HEK293 (cell line): ENCODE measurements around the gene CBY1.

Experiments
- REST ChIP-seq: fragments of 450-650 bp; formaldehyde crosslinking; IDR thresholded peaks from 2 replicates; pipeline ENCODE4 v1.5.1; 2016; ENCODE audit warnings: missing biosample characterization, missing genetic modification characterization
- ZNF121 ChIP-seq: fragments of 450-650 bp; formaldehyde crosslinking; IDR thresholded peaks from 2 replicates; pipeline ENCODE4 v1.5.1; 2016; ENCODE audit warnings: missing biosample characterization, missing genetic modification characterization
- ZNF140 ChIP-seq: fragments of 450-650 bp; formaldehyde crosslinking; IDR thresholded peaks from 2 replicates; pipeline ENCODE4 v1.5.1; 2016; ENCODE audit warnings: missing biosample characterization, missing genetic modification characterization
- ZNF2 ChIP-seq: fragments of 450-650 bp; formaldehyde crosslinking; IDR thresholded peaks from 2 replicates; pipeline ENCODE4 v1.5.1; 2016; ENCODE audit warnings: missing biosample characterization, missing genetic modification characterization
- ZNF266 ChIP-seq: fragments of 450-650 bp; formaldehyde crosslinking; IDR thresholded peaks from 2 replicates; pipeline ENCODE4 v1.5.1; 2016; ENCODE audit warnings: missing biosample characterization, missing genetic modification characterization, low read depth
- TF ChIP-seq, protein P1 (sequence below): fragments of 450-650 bp; formaldehyde crosslinking; IDR thresholded peaks from 2 replicates; pipeline ENCODE4 v1.5.1; 2016; ENCODE audit warnings: missing biosample characterization, missing genetic modification characterization

DNA sequence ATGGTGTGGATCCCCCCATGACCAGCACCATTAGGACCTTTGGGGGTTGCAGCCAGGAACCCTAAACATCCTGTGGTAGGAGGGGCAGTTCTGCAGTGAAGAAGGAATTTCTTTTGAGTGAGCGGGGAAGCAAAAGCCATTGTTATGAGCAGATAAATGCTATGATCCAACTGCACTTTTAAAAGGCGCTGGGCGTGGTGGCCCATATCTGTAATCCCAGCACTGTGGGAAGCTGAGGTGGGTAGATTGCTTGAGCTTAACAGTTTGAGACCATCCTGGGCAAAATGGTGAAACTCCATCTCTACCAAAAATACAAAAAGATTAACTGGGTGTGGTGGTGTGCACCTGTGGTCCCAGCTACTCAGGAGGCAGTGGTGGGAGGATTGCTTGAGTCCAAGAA, 19.4 kb downstream of the CBY1 start:
- TF ChIP-seq REST (tag by site-specific recombination) (no peak), ZNF266 (tag by site-specific recombination) (no peak), ZNF140 (tag by site-specific recombination) (no peak), ZNF121 (tag by site-specific recombination) (no peak), ZNF2 (tag by site-specific recombination) (no peak)
- TF ChIP-seq, protein P1, sequence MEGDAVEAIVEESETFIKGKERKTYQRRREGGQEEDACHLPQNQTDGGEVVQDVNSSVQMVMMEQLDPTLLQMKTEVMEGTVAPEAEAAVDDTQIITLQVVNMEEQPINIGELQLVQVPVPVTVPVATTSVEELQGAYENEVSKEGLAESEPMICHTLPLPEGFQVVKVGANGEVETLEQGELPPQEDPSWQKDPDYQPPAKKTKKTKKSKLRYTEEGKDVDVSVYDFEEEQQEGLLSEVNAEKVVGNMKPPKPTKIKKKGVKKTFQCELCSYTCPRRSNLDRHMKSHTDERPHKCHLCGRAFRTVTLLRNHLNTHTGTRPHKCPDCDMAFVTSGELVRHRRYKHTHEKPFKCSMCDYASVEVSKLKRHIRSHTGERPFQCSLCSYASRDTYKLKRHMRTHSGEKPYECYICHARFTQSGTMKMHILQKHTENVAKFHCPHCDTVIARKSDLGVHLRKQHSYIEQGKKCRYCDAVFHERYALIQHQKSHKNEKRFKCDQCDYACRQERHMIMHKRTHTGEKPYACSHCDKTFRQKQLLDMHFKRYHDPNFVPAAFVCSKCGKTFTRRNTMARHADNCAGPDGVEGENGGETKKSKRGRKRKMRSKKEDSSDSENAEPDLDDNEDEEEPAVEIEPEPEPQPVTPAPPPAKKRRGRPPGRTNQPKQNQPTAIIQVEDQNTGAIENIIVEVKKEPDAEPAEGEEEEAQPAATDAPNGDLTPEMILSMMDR (tag by site-specific recombination), result no peak
